ENCODE results near the gene SEC24D. TPM values are rescaled to one million over a fixed set of nuclear protein-coding genes. Genes with fewer than 3 reads are reported as not detected.

The SEC24D gene
- total and polyA plus RNA-seq, 12 donors = 6.1 to 24.4 (median 12.1) TPM

GRCh38 chr4:118772767-118773428 is 63.0 kb downstream of the SEC24D start:
- H3K27ac ChIP-seq = peak overlapping the region in 9 of 10 donors; percentile 6 to 81 (median 46)
- H3K36me3 ChIP-seq = peaks cover 0 to 33% (median under 1%) of the 10 kb centered on the region in 9 donors
- H3K27me3 ChIP-seq = no peaks in the 10 kb centered on the region
- WGBS, 2 donors = 26 to 42% methylated on average over 3 of the region's 3 CpGs
- intact Hi-C loops (cut with DNase I) = loop anchor here (1.0 to 10.0 kb wide), 17 partner anchors 36 to 512 kb away; partner anchors contain the start of genes SYNPO2 (in 7 of the 10) and SEC24D (in 2 of the 10)
- no peak for TF ChIP-seq CTCF (IDR thresholded peaks at IDR 0.05)
- H3K4me1 ChIP-seq = peaks cover 5 to 85% (median 67%) of the 10 kb centered on the region in 9 donors
- peaks cover 0 to 7% (median 0%) of the 10 kb centered on the region in 11 donors for H3K9me3 ChIP-seq
- peak overlapping the region in 5 of 10 donors; percentile 13 to 25 (median 23) for H3K4me3 ChIP-seq
- ATAC-seq (peak in 7 of 8 donors; percentile 12 to 61 (median 31)), DNase-seq (no peak)

- peaks cover 5 to 85% (median 67%) of the 10 kb centered on the region in 9 donors for H3K4me1 ChIP-seq
- TF ChIP-seq CTCF (IDR thresholded peaks at IDR 0.05) = peak; percentile 28 to 78 (median 64)
- H3K27ac ChIP-seq = peak overlapping the region; percentile 6 to 81 (median 55)
- DNase-seq (no peak), ATAC-seq (peak; percentile 63 to 89 (median 80))
- H3K9me3 ChIP-seq = peaks cover 0 to 2% (median 0%) of the 10 kb centered on the region in 11 donors
- peak overlapping the region in 5 of 10 donors; percentile 13 to 25 (median 23) for H3K4me3 ChIP-seq
- intact Hi-C loops (cut with DNase I) = loop anchor here (1.0 to 10.0 kb wide), 17 partner anchors 35 to 513 kb away; partner anchors contain the start of genes SYNPO2 (in 7 of the 10) and SEC24D (in 2 of the 10)
- peaks cover 0 to 40% (median 8%) of the 10 kb centered on the region in 9 donors for H3K36me3 ChIP-seq
- 25 to 30% methylated on average over 7 of the region's 7 CpGs for WGBS, 2 donors
- no peaks in the 10 kb centered on the region for H3K27me3 ChIP-seq
Measured at GRCh38 chr4:118772081-118772766, 63.7 kb downstream of the SEC24D start.

GRCh38 chr4:118770741-118771187 is 65.2 kb downstream of the SEC24D start:
- ATAC-seq = peak; percentile 43 to 83 (median 64)

More at GRCh38 chr4:118770741-118771187, 65.2 kb downstream of the SEC24D start:
- H3K9me3 ChIP-seq = no peaks in the 10 kb centered on the region
- WGBS, 2 donors = 35 to 37% methylated on average over 2 of the region's 2 CpGs
- TF ChIP-seq CTCF (IDR thresholded peaks at IDR 0.05) = no peak
- H3K4me1 ChIP-seq = peaks cover 12 to 83% (median 67%) of the 10 kb centered on the region in 9 donors
- DNase-seq = no peak
- intact Hi-C loops (cut with DNase I) = loop anchor here (1.0 to 10.0 kb wide), 14 partner anchors 24 to 514 kb away; partner anchors contain the start of genes SYNPO2 (in 3 of the 10) and SEC24D (in 2 of the 10)
- H3K27me3 ChIP-seq = no peaks in the 10 kb centered on the region
- peak overlapping the region; percentile 33 to 81 (median 60) for H3K27ac ChIP-seq
- no peak overlapping the region for H3K4me3 ChIP-seq
- H3K36me3 ChIP-seq = peaks cover 0 to 55% (median 18%) of the 10 kb centered on the region in 9 donors
